Activated T-helper 1 cell treated with anti-CD3 and anti-CD28 coated beads, Interleukin-12 subunit alpha, Interleukin-12 subunit beta, Interleukin-2, Interleukin-4 antibody, amounts not matched to agents 30 ng/mL and 10 ng/mL and 1 ng/mL, durations not matched to agents 14 hours and 24 hours and 36 hours (primary cell): ENCODE results near the gene TNKS2. TPM values are rescaled to one million over a fixed set of nuclear protein-coding genes. Genes with fewer than 3 reads are reported as not detected.

Experiments
- DNase-seq: peaks from one replicate; pipeline ENCODE4 v3.0.0; 2021; ENCODE audit warnings: low spot score
- H3K27ac Mint-ChIP-seq: one replicate; pipeline ENCODE4 v1.8.0; 2021; ENCODE audit warnings: mild to moderate bottlenecking, mixed read lengths
- H3K27me3 Mint-ChIP-seq: one replicate; pipeline ENCODE4 v1.8.0; 2022; ENCODE audit warnings: mild to moderate bottlenecking, moderate library complexity, mixed read lengths; ENCODE audit not compliant: insufficient read depth
- H3K36me3 Mint-ChIP-seq: one replicate; pipeline ENCODE4 v1.8.0; 2021; ENCODE audit warnings: low read depth, mixed read lengths
- H3K4me1 Mint-ChIP-seq: one replicate; pipeline ENCODE4 v1.8.0; 2021; ENCODE audit warnings: low read depth, mixed read lengths
- H3K4me3 Mint-ChIP-seq: one replicate; pipeline ENCODE4 v1.8.0; 2021; ENCODE audit warnings: mild to moderate bottlenecking, moderate library complexity, mixed read lengths
- H3K9me3 Mint-ChIP-seq: one replicate; pipeline ENCODE4 v1.8.0; 2021; ENCODE audit warnings: mixed read lengths
- intact Hi-C: fragments of 100-400 bp; cut with micrococcal nuclease; formaldehyde crosslinking; loops from one replicate; pipeline ENCODE4 v1.15.1; 2024
- total RNA-seq: library from RNA; stranded (reverse); gene quantifications from 2 replicates; pipeline ENCODE4 v1.2.3, GENCODE V29; 2022

Gene TNKS2
- total RNA-seq, 1 donor from 2014 or later: 29.9 TPM

- H3K4me1 Mint-ChIP-seq: no peaks in the 10 kb centered on the region
- no peak overlapping the region for H3K27ac Mint-ChIP-seq
- H3K36me3 Mint-ChIP-seq: no peaks in the 10 kb centered on the region
- intact Hi-C loops: no loop called here
- no peak overlapping the region for H3K4me3 Mint-ChIP-seq
- H3K27me3 Mint-ChIP-seq: peaks cover 38% of the 10 kb centered on the region
- H3K9me3 Mint-ChIP-seq: no peaks in the 10 kb centered on the region
- no peak for DNase-seq
Measured at GRCh38 chr10:91775731-91776130, 22.5 kb upstream of the TNKS2 start.

GRCh38 chr10:91776266-91776665, 22.0 kb upstream of the TNKS2 start:
- no peaks in the 10 kb centered on the region for H3K4me1 Mint-ChIP-seq

GRCh38 chr10:91778485-91778884, 19.7 kb upstream of the TNKS2 start:
- no peaks in the 10 kb centered on the region for H3K36me3 Mint-ChIP-seq
- H3K4me1 Mint-ChIP-seq: no peaks in the 10 kb centered on the region
- no peaks in the 10 kb centered on the region for H3K9me3 Mint-ChIP-seq
- peaks cover 41% of the 10 kb centered on the region for H3K27me3 Mint-ChIP-seq
- H3K27ac Mint-ChIP-seq: no peak overlapping the region
- DNase-seq: no peak
- H3K4me3 Mint-ChIP-seq: no peak overlapping the region
- intact Hi-C loops: no loop called here

More at GRCh38 chr10:91776266-91776665, 22.0 kb upstream of the TNKS2 start:
- Mint-ChIP-seq H3K27ac (no peak overlapping the region), H3K9me3 (no peaks in the 10 kb centered on the region), H3K36me3 (no peaks in the 10 kb centered on the region), H3K27me3 (peaks cover 38% of the 10 kb centered on the region), H3K4me3 (no peak overlapping the region)
- intact Hi-C loops: no loop called here
- no peak for DNase-seq

- Mint-ChIP-seq H3K4me3 (no peak overlapping the region), H3K27me3 (peaks cover 41% of the 10 kb centered on the region), H3K4me1 (no peaks in the 10 kb centered on the region), H3K9me3 (no peaks in the 10 kb centered on the region), H3K36me3 (no peaks in the 10 kb centered on the region), H3K27ac (no peak overlapping the region)
- intact Hi-C loops: no loop called here
- no peak for DNase-seq
Measured at GRCh38 chr10:91779011-91779605, 19.1 kb upstream of the TNKS2 start.

GRCh38 chr10:91782539-91782938, 15.7 kb upstream of the TNKS2 start:
- no peak for DNase-seq
- intact Hi-C loops: no loop called here
- H3K4me3 Mint-ChIP-seq: no peak overlapping the region
- no peaks in the 10 kb centered on the region for H3K4me1 Mint-ChIP-seq
- H3K27ac Mint-ChIP-seq: no peak overlapping the region
- peaks cover 34% of the 10 kb centered on the region for H3K27me3 Mint-ChIP-seq
- no peaks in the 10 kb centered on the region for H3K36me3 Mint-ChIP-seq
- H3K9me3 Mint-ChIP-seq: no peaks in the 10 kb centered on the region

GRCh38 chr10:91785830-91786229, 12.4 kb upstream of the TNKS2 start:
- no peak overlapping the region for H3K4me3 Mint-ChIP-seq
- H3K36me3 Mint-ChIP-seq: no peaks in the 10 kb centered on the region
- no peak for DNase-seq
- intact Hi-C loops: no loop called here
- H3K4me1 Mint-ChIP-seq: no peaks in the 10 kb centered on the region
- H3K9me3 Mint-ChIP-seq: no peaks in the 10 kb centered on the region
- H3K27ac Mint-ChIP-seq: no peak overlapping the region
- H3K27me3 Mint-ChIP-seq: peaks cover 17% of the 10 kb centered on the region

- Mint-ChIP-seq H3K27me3 (peaks cover 13% of the 10 kb centered on the region), H3K36me3 (no peaks in the 10 kb centered on the region), H3K4me3 (no peak overlapping the region), H3K27ac (no peak overlapping the region), H3K4me1 (no peaks in the 10 kb centered on the region), H3K9me3 (no peaks in the 10 kb centered on the region)
- DNase-seq: no peak
- intact Hi-C loops: no loop called here
Measured at GRCh38 chr10:91787258-91787657, 11.0 kb upstream of the TNKS2 start.

- Mint-ChIP-seq H3K4me1 (no peaks in the 10 kb centered on the region), H3K9me3 (no peaks in the 10 kb centered on the region), H3K27me3 (peaks cover 8% of the 10 kb centered on the region), H3K27ac (no peak overlapping the region), H3K36me3 (no peaks in the 10 kb centered on the region), H3K4me3 (no peak overlapping the region)
- no peak for DNase-seq
- intact Hi-C loops: no loop called here
Measured at GRCh38 chr10:91787810-91788209, 10.4 kb upstream of the TNKS2 start.

- Mint-ChIP-seq H3K27me3 (peaks cover 8% of the 10 kb centered on the region), H3K4me3 (no peak overlapping the region), H3K36me3 (no peaks in the 10 kb centered on the region), H3K9me3 (no peaks in the 10 kb centered on the region), H3K4me1 (no peaks in the 10 kb centered on the region), H3K27ac (no peak overlapping the region)
- no peak for DNase-seq
- intact Hi-C loops: no loop called here
Measured at GRCh38 chr10:91788527-91788926, 9.7 kb upstream of the TNKS2 start.

GRCh38 chr10:91796331-91797047, 1.7 kb upstream of the TNKS2 start:
- peaks cover 51% of the 10 kb centered on the region for H3K4me1 Mint-ChIP-seq
- H3K27me3 Mint-ChIP-seq: no peaks in the 10 kb centered on the region
- peaks cover 16% of the 10 kb centered on the region for H3K36me3 Mint-ChIP-seq
- peak; percentile 37 for DNase-seq
- H3K4me3 Mint-ChIP-seq: peak overlapping the region; percentile 84
- intact Hi-C loops: loop anchor here (1.0 to 10.0 kb wide), 12 partner anchors 38 to 1048 kb away; partner anchors contain the start of genes EXOC6, KIF11, PCGF5 and RPP30
- peak overlapping the region; percentile 88 for H3K27ac Mint-ChIP-seq
- H3K9me3 Mint-ChIP-seq: no peaks in the 10 kb centered on the region

- peaks cover 22% of the 10 kb centered on the region for H3K36me3 Mint-ChIP-seq
- peak overlapping the region; percentile 84 for H3K4me3 Mint-ChIP-seq
- intact Hi-C loops: loop anchor here (1.0 to 10.0 kb wide), 10 partner anchors 39 to 1048 kb away; partner anchors contain the start of genes EXOC6, KIF11, PCGF5 and RPP30
- DNase-seq: no peak
- H3K27me3 Mint-ChIP-seq: no peaks in the 10 kb centered on the region
- H3K9me3 Mint-ChIP-seq: no peaks in the 10 kb centered on the region
- H3K27ac Mint-ChIP-seq: peak overlapping the region; percentile 88
- H3K4me1 Mint-ChIP-seq: peaks cover 58% of the 10 kb centered on the region
Measured at GRCh38 chr10:91797048-91797690, 1.1 kb upstream of the TNKS2 start.

GRCh38 chr10:91798649-91799611, 704 bp downstream of the TNKS2 start:
- Mint-ChIP-seq H3K4me3 (peak overlapping the region; percentile 97), H3K4me1 (peaks cover 62% of the 10 kb centered on the region), H3K9me3 (no peaks in the 10 kb centered on the region), H3K27ac (peak overlapping the region; percentile 98), H3K27me3 (no peaks in the 10 kb centered on the region), H3K36me3 (peaks cover 31% of the 10 kb centered on the region)
- peak; percentile 45 for DNase-seq
- intact Hi-C loops: loop anchor here (1.0 to 10.0 kb wide), 11 partner anchors 109 to 1046 kb away; partner anchors contain the start of genes CPEB3, EXOC6, HECTD2 and KIF11
